ENCODE data around the gene ERVH48-1. TPM values are rescaled to one million over a fixed set of nuclear protein-coding genes. Genes with fewer than 3 reads are reported as not detected.
"Not testable (repeated sequence)": the region's sequence is repeated elsewhere in the genome, so short reads cannot be mapped to it uniquely, and the experiment has no call there.

The ERVH48-1 gene
- total and polyA plus RNA-seq, 4 donors, result 0.02 to 1.1 (median 0.15) TPM

- WGBS, 2 donors, result 68 to 86% methylated on average over 13 of the region's 13 CpGs
- no peak for ATAC-seq (ENCODE audit: insufficient read depth, low FRiP score)
Observed at GRCh38 chr21:42931560-42932235, 6.3 kb upstream of the ERVH48-1 start.

GRCh38 chr21:42929969-42930368 lies 4.5 kb upstream of the ERVH48-1 start:
- 65 to 77% methylated on average over 3 of the region's 3 CpGs for WGBS, 2 donors
- ATAC-seq (ENCODE audit: insufficient read depth, low FRiP score) (no peak), DNase-seq (no peak)
- Histone ChIP-seq H3K36me3 (ENCODE audit: control insufficient read depth in 4 of 4, insufficient read depth in 4 of 4, low read length in 4 of 4) (no peaks in the 10 kb centered on the region), H3K9ac (ENCODE audit: insufficient read depth in 1 of 2, low read length in 2 of 2) (no peak overlapping the region), H3K4me3 (no peak overlapping the region), H3K4me1 (ENCODE audit: control insufficient read depth in 5 of 5, insufficient read depth in 5 of 5, low read length in 5 of 5) (peaks cover 0 to 24% (median 2%) of the 10 kb centered on the region in 5 donors), H3K27me3 (ENCODE audit: control insufficient read depth in 3 of 3, insufficient read depth in 3 of 3, low read length in 2 of 3) (no peaks in the 10 kb centered on the region), H3K27ac (ENCODE audit: low read depth in 1 of 2, low read length in 1 of 2) (no peak overlapping the region), H3K9me3 (ENCODE audit: control insufficient read depth in 4 of 4, insufficient read depth in 3 of 4, low read length in 3 of 4) (no peaks in the 10 kb centered on the region)
- no peak for TF ChIP-seq CTCF (IDR thresholded peaks at IDR 0.05; ENCODE audit: control extremely low read depth, extremely low read depth)

More at GRCh38 chr21:42931560-42932235, 6.3 kb upstream of the ERVH48-1 start:
- Histone ChIP-seq H3K27ac (ENCODE audit: low read depth in 1 of 2, low read length in 1 of 2) (no peak overlapping the region), H3K4me1 (ENCODE audit: control insufficient read depth in 5 of 5, insufficient read depth in 5 of 5, low read length in 5 of 5) (peaks cover 0 to 28% (median 4%) of the 10 kb centered on the region in 5 donors), H3K4me3 (no peak overlapping the region), H3K36me3 (ENCODE audit: control insufficient read depth in 4 of 4, insufficient read depth in 4 of 4, low read length in 4 of 4) (no peaks in the 10 kb centered on the region), H3K27me3 (ENCODE audit: control insufficient read depth in 3 of 3, insufficient read depth in 3 of 3, low read length in 2 of 3) (no peaks in the 10 kb centered on the region), H3K9me3 (ENCODE audit: control insufficient read depth in 4 of 4, insufficient read depth in 3 of 4, low read length in 3 of 4) (no peaks in the 10 kb centered on the region), H3K9ac (ENCODE audit: insufficient read depth in 1 of 2, low read length in 2 of 2) (no peak overlapping the region)
- no peak for DNase-seq
- TF ChIP-seq CTCF (IDR thresholded peaks at IDR 0.05; ENCODE audit: control extremely low read depth, extremely low read depth), result no peak

- H3K4me1 ChIP-seq (ENCODE audit: control insufficient read depth in 5 of 5, insufficient read depth in 5 of 5, low read length in 5 of 5), result peaks cover 0 to 12% (median 6%) of the 10 kb centered on the region in 5 donors
- not testable (repeated sequence) for H3K9ac ChIP-seq (ENCODE audit: insufficient read depth in 1 of 2, low read length in 2 of 2); H3K36me3 ChIP-seq (ENCODE audit: control insufficient read depth in 4 of 4, insufficient read depth in 4 of 4, low read length in 4 of 4); H3K27ac ChIP-seq (ENCODE audit: low read depth in 1 of 2, low read length in 1 of 2); H3K9me3 ChIP-seq (ENCODE audit: control insufficient read depth in 4 of 4, insufficient read depth in 3 of 4, low read length in 3 of 4); ATAC-seq (ENCODE audit: insufficient read depth, low FRiP score); DNase-seq; H3K4me3 ChIP-seq; H3K27me3 ChIP-seq (ENCODE audit: control insufficient read depth in 3 of 3, insufficient read depth in 3 of 3, low read length in 2 of 3)
- 93 to 96% methylated on average over 23 of the region's 23 CpGs for WGBS, 2 donors
Observed at GRCh38 chr21:42927474-42928200, 2.2 kb upstream of the ERVH48-1 start.

- H3K27me3 ChIP-seq (ENCODE audit: control insufficient read depth in 3 of 3, insufficient read depth in 3 of 3, low read length in 2 of 3), result no peaks in the 10 kb centered on the region
- ATAC-seq (ENCODE audit: insufficient read depth, low FRiP score) (no peak), DNase-seq (no peak)
- no peak overlapping the region for H3K9ac ChIP-seq (ENCODE audit: insufficient read depth in 1 of 2, low read length in 2 of 2)
- no peak overlapping the region for H3K4me3 ChIP-seq
- 89 to 90% methylated on average over 6 of the region's 6 CpGs for WGBS, 2 donors
- no peaks in the 10 kb centered on the region for H3K36me3 ChIP-seq (ENCODE audit: control insufficient read depth in 4 of 4, insufficient read depth in 4 of 4, low read length in 4 of 4)
- H3K27ac ChIP-seq (ENCODE audit: low read depth in 1 of 2, low read length in 1 of 2), result peak overlapping the region in 1 of 2 donors; percentile 32
- peaks cover 0 to 12% (median 6%) of the 10 kb centered on the region in 5 donors for H3K4me1 ChIP-seq (ENCODE audit: control insufficient read depth in 5 of 5, insufficient read depth in 5 of 5, low read length in 5 of 5)
- no peak for TF ChIP-seq CTCF (IDR thresholded peaks at IDR 0.05; ENCODE audit: control extremely low read depth, extremely low read depth)
- no peaks in the 10 kb centered on the region for H3K9me3 ChIP-seq (ENCODE audit: control insufficient read depth in 4 of 4, insufficient read depth in 3 of 4, low read length in 3 of 4)
Observed at GRCh38 chr21:42924433-42924751, 1.0 kb downstream of the ERVH48-1 start.

Data from lung (tissue), 12 donors.